ENCODE data around the gene CALCOCO1. TPM values are rescaled to one million over a fixed set of nuclear protein-coding genes. Genes with fewer than 3 reads are reported as not detected.

The CALCOCO1 gene
- total and polyA plus RNA-seq, 2 experiments from 2014 or later, result 71.3 to 74.4 TPM

DNA sequence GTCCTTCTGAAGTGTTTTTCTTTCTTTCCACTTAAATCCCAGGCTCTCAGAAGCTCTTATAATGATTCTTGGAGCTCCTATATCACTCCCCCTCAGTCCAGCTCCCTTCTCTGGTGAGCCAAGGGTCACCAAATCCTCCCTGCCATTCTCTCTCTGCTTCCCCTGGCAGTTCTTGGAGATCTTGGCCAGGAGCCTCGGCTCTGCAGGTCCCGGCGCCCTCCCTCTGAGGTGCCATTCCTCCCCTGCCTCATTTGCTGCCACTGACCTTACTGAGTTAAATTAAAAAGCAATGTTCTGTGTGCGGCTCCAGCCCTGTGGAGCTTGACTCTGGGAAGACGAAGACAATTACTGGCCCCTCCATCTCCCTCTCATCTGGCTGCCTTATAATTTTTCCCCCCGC is 17.5 kb upstream of the CALCOCO1 start:
- Histone ChIP-seq H3K4me2 (no peak overlapping the region), H3K27me3 (peaks cover 71% of the 10 kb centered on the region), H3K36me3 (replicated peaks; ENCODE audit: insufficient read depth, low read depth) (no peaks in the 10 kb centered on the region), H3K9me3 (ENCODE audit: low read depth) (no peaks in the 10 kb centered on the region), H3K4me3 (no peak overlapping the region), H3K9me2 (replicated peaks; ENCODE audit: insufficient read depth) (no peaks in the 10 kb centered on the region), H2AFZ (no peak overlapping the region), H3K4me1 (ENCODE audit: insufficient read depth) (no peaks in the 10 kb centered on the region), H4K20me1 (ENCODE audit: insufficient read depth, poor library complexity, severe bottlenecking) (no peaks in the 10 kb centered on the region), H3K79me2 (no peaks in the 10 kb centered on the region), H3K27ac (no peak overlapping the region)
- 73% methylated on average over 6 of the region's 6 CpGs for WGBS (ENCODE audit: low lambda C conversion rate, missing lambda C conversion rate)
- TF ChIP-seq, protein P1, sequence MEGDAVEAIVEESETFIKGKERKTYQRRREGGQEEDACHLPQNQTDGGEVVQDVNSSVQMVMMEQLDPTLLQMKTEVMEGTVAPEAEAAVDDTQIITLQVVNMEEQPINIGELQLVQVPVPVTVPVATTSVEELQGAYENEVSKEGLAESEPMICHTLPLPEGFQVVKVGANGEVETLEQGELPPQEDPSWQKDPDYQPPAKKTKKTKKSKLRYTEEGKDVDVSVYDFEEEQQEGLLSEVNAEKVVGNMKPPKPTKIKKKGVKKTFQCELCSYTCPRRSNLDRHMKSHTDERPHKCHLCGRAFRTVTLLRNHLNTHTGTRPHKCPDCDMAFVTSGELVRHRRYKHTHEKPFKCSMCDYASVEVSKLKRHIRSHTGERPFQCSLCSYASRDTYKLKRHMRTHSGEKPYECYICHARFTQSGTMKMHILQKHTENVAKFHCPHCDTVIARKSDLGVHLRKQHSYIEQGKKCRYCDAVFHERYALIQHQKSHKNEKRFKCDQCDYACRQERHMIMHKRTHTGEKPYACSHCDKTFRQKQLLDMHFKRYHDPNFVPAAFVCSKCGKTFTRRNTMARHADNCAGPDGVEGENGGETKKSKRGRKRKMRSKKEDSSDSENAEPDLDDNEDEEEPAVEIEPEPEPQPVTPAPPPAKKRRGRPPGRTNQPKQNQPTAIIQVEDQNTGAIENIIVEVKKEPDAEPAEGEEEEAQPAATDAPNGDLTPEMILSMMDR (IDR thresholded peaks at IDR 0.05; ENCODE audit: poor library complexity), result no peak
- TF ChIP-seq EZH2 (IDR thresholded peaks at IDR 0.05; ENCODE audit: borderline replicate concordance) (no peak), EZH2phosphoT487 (IDR thresholded peaks at IDR 0.05; ENCODE audit: low read depth, severe bottlenecking, unreplicated experiment) (no peak)
- no peak for DNase-seq (ENCODE audit: low spot score)

DNA sequence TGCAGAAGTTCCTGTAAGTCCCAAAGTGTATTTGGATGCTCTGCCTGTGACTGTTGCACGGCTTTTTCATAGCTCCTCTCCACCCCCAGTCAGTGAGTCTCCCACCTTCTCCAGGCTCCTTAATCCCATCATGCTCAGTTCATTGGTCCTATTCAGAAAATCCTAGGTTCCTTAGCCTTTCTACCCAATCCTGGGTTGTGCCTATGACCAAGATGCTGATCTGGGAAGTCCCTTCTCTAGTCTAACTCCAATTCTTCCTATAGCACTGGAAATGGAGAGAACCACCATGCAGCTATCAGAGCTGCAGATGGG is 16.8 kb upstream of the CALCOCO1 start:
- Histone ChIP-seq H3K27ac (no peak overlapping the region), H3K9me3 (ENCODE audit: low read depth) (no peaks in the 10 kb centered on the region), H3K4me1 (ENCODE audit: insufficient read depth) (peaks cover 4% of the 10 kb centered on the region), H3K4me3 (no peak overlapping the region), H4K20me1 (ENCODE audit: insufficient read depth, poor library complexity, severe bottlenecking) (no peaks in the 10 kb centered on the region), H3K4me2 (no peak overlapping the region), H3K36me3 (replicated peaks; ENCODE audit: insufficient read depth, low read depth) (no peaks in the 10 kb centered on the region), H3K27me3 (peaks cover 70% of the 10 kb centered on the region), H3K9me2 (replicated peaks; ENCODE audit: insufficient read depth) (no peaks in the 10 kb centered on the region), H3K79me2 (no peaks in the 10 kb centered on the region), H2AFZ (no peak overlapping the region)
- DNase-seq (ENCODE audit: low spot score), result no peak
- 86% methylated on average over 1 of the region's 1 CpG for whole genome bisulfite sequencing (ENCODE audit: low lambda C conversion rate, missing lambda C conversion rate)
- TF ChIP-seq EZH2 (IDR thresholded peaks at IDR 0.05; ENCODE audit: borderline replicate concordance) (no peak), EZH2phosphoT487 (IDR thresholded peaks at IDR 0.05; ENCODE audit: low read depth, severe bottlenecking, unreplicated experiment) (no peak)
- TF ChIP-seq, protein P1 (IDR thresholded peaks at IDR 0.05; ENCODE audit: poor library complexity), result no peak

DNA sequence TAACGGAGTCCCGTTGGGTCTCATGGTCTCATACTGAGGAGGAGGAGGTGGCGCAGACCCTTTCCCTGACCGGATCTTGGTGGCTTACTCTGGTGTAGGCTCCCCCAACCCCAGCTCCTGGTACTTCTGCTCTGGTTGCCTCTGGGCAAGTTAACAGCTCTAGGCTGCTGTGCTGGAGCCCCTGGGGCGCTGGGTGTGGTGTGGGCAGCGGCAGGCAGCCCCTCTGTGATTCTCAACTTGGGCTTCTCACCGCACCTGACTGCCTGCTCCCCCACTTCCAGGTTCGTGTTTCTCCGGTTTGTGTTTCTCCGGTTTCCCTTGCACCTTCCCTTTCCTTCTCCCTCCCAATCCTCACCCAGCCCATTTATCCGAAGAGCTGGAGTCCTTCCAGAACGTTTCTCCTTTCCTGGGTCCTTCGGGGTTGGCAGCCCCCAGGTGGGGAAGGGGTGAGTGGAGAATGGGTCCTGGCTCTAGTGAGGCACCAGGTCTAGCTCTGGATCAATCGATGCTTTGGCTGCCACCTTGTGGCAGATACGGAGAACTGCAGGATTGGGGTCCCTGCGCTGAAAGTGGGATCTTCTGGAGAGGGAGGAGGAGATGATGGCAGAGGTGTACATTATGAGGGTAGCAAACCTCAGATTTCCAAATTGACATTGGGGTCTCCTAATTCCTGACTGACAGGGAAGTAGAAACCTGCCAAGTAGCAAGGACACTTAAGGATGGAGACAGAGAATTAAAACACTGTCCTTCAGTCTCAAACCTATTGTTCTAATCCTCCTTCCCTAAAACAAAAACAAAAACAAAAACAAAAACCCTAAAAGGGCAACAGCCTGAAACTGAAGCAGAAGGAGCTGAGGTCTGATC is 16.2 kb upstream of the CALCOCO1 start:
- no peak overlapping the region for H3K27ac ChIP-seq
- peak overlapping the region; percentile 58 for H3K4me2 ChIP-seq
- H3K4me3 ChIP-seq, result no peak overlapping the region
- peaks cover 70% of the 10 kb centered on the region for H3K27me3 ChIP-seq
- whole genome bisulfite sequencing (ENCODE audit: low lambda C conversion rate, missing lambda C conversion rate), result 24% methylated on average over 15 of the region's 16 CpGs
- TF ChIP-seq EZH2 (IDR thresholded peaks at IDR 0.05; ENCODE audit: borderline replicate concordance), result no peak
- TF ChIP-seq, protein P1 (IDR thresholded peaks at IDR 0.05; ENCODE audit: poor library complexity), result peak; percentile 79
- H3K9me2 ChIP-seq (replicated peaks; ENCODE audit: insufficient read depth), result no peaks in the 10 kb centered on the region
- H4K20me1 ChIP-seq (ENCODE audit: insufficient read depth, poor library complexity, severe bottlenecking), result no peaks in the 10 kb centered on the region
- no peak overlapping the region for H2AFZ ChIP-seq
- no peaks in the 10 kb centered on the region for H3K9me3 ChIP-seq (ENCODE audit: low read depth)
- DNase-seq (ENCODE audit: low spot score), result peak; percentile 78
- H3K4me1 ChIP-seq (ENCODE audit: insufficient read depth), result peaks cover 9% of the 10 kb centered on the region
- H3K36me3 ChIP-seq (replicated peaks; ENCODE audit: insufficient read depth, low read depth), result no peaks in the 10 kb centered on the region
- H3K79me2 ChIP-seq, result no peaks in the 10 kb centered on the region

All from hepatocyte (in vitro differentiated cells).